HG02973 (cell line): Measurements from ENCODE around the gene PHRF1.
"Not testable (repeated sequence)": the region's sequence is repeated elsewhere in the genome, so short reads cannot be mapped to it uniquely, and the experiment has no call there.

Experiments
- ATAC-seq: cut with Tn5 transposase; IDR thresholded peaks from one replicate; pipeline ENCODE4 v1.9.1; 2021; ENCODE audit warnings: moderate library complexity; ENCODE audit not compliant: unreplicated experiment

PHRF1 gene

GRCh38 chr11:647672-648158, 71.4 kb downstream of the PHRF1 start:
- not testable (repeated sequence) for ATAC-seq

DNA sequence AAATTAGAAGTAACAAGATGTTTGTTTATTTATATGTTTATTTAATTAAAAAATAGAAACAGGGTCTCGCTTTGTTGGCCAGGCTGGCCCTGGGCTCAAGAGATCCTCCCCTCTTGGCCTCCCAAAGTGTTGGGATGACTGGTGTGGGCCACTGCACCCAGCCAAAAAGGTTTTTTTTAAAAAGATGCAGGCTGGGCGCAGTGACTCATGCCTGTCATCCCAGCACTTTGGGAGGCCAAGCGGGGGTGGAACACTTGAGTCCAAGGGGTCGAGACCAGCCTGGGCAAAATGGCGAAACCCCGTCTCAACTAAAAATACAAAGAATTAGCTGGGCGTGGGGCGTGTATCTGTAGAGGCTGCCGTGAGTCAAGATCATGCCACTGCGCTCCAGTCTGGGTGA, 74.2 kb downstream of the PHRF1 start:
- ATAC-seq: no peak

DNA sequence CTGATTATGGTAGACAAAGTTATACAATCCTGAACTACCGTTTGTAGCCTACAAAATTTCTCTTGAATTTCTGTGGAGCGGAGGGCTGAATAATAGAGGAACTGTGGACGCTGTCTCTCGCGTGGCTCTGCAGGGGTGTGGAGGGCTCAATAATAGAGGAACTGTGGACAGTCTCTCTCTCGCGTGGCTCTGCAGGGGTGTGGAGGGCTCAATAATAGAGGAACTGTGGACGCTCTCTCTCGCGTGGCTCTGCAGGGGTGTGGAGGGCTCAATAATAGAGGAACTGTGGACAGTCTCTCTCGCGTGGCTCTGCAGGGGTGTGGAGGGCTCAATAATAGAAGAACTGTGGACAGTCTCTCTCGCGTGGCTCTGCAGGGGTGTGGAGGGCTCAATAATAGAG, 76.9 kb downstream of the PHRF1 start:
- ATAC-seq: not testable (repeated sequence)

- ATAC-seq: no peak
Measured at GRCh38 chr11:653837-654236, 77.6 kb downstream of the PHRF1 start.

GRCh38 chr11:654444-654843, 78.2 kb downstream of the PHRF1 start:
- not testable (repeated sequence) for ATAC-seq

DNA sequence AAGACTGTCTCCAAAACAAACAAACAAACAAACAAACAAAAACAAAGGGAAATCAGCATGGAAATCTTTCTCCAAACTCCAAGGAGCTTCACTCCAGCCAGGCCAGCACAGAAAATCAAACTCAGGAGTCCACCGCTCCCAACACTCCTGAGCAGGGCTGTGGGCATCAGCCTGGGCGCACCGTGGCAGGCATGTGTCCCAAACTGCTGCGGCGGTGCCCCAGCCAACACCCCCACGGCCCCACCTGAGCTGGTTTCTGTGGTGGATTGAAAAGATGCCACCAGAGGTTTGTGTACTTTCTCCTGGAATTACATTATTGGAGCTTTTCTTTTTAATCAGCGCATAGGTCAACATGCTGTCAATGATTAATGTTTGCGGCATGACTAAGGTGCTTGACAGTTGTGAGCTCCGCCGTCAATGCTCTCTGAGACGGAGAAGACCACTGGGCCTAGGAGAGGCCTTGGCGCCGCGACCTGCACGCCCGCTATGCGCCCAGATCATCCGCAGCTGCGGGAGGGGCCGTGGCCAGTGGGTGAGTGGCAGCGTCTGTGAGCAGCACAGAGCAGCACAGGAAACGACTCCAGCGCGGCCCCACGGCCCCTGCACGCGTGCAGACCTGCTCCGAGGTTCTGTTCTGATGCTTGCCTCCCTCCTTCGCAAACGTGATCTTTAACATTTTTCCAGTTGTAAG, 78.9 kb downstream of the PHRF1 start:
- ATAC-seq: no peak

DNA sequence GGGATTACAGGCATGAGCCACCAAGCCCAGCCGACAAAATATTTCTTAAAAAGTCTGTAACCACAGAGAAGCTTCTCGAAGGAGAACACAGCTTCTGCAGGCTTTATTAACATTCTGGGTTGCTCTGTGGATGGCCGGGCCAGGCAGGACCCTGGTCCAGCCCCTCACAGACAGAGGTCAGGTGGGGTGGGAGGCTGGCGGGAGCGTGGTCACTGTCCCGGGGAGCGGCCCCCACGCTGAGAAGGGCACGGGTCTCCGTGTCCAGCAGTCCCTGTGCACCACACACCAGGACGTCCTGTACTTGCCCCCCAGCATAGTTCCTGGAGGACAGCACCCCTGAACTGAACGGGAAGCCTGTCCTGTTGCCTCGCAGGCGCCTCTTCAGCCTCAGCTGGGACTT, 80.2 kb downstream of the PHRF1 start:
- no peak for ATAC-seq

GRCh38 chr11:656866-657265, 80.6 kb downstream of the PHRF1 start:
- no peak for ATAC-seq

GRCh38 chr11:657691-658126, 81.4 kb downstream of the PHRF1 start:
- no peak for ATAC-seq

- ATAC-seq: no peak
Measured at GRCh38 chr11:659532-660085, 83.3 kb downstream of the PHRF1 start.

DNA sequence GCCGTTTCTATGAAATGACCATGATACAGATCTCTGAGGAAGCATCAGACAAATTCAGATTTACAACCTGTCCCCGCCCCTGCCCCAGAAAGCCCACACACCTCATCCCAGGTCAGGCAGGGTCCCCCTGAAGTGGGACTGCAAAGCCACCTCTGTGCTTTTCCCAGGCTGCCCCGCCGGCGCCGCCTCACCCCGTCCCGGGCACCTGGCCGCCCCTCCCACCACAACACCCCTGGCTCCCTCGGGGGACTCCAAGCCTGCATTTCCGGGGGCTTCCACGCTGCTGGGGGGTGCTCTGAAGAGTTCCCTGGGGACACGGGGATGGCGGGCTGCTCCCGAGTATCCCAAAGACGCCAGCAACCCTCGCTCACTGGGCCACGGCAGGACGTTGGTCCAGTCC, 84.0 kb downstream of the PHRF1 start:
- ATAC-seq: no peak

- ATAC-seq: no peak
Measured at GRCh38 chr11:660681-661444, 84.6 kb downstream of the PHRF1 start.
